Measurements from ENCODE around the gene UTS2.

The UTS2 gene

GRCh38 chr1:7845761-7846160 lies 7.1 kb downstream of the UTS2 start:
- DNase-seq (ENCODE audit: extremely low spot score) = no peak
- ChIA-PET CTCF (interaction anchor here (1.1 to 2.0 kb wide), 3 partner anchors 13 to 93 kb away, joined by 4 to 5 read pairs (median 5); no protein-coding TSS in a partner anchor), POLR2A (no interaction called here)
- TF ChIP-seq, protein P1, sequence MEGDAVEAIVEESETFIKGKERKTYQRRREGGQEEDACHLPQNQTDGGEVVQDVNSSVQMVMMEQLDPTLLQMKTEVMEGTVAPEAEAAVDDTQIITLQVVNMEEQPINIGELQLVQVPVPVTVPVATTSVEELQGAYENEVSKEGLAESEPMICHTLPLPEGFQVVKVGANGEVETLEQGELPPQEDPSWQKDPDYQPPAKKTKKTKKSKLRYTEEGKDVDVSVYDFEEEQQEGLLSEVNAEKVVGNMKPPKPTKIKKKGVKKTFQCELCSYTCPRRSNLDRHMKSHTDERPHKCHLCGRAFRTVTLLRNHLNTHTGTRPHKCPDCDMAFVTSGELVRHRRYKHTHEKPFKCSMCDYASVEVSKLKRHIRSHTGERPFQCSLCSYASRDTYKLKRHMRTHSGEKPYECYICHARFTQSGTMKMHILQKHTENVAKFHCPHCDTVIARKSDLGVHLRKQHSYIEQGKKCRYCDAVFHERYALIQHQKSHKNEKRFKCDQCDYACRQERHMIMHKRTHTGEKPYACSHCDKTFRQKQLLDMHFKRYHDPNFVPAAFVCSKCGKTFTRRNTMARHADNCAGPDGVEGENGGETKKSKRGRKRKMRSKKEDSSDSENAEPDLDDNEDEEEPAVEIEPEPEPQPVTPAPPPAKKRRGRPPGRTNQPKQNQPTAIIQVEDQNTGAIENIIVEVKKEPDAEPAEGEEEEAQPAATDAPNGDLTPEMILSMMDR (IDR thresholded peaks at IDR 0.05; ENCODE audit: control extremely low read depth, extremely low read depth, low read depth, missing control alignments) = no peak

DNA sequence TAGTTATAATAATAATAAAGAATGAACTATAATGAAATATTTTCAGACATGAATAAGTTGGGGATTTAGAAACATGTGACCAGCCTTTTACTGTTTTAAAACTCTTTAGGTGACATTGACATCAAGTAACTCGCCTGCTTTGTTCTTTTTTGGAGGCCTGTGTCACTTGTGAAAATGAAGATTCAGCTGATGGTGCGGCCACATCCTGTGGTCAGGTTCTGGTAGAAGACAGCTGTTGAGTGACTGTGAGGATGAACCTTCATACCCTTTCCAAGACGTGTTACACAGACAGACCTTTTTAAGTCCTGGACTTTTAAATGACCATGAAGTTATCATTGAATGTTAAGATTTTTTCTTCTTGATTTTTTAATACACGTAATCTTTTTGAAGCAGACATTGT lies 10.3 kb downstream of the UTS2 start:
- ChIA-PET CTCF (interaction anchor here (1.0 to 1.6 kb wide), 5 partner anchors 16 to 90 kb away, joined by 3 to 5 read pairs (median 3); no protein-coding TSS in a partner anchor), POLR2A (no interaction called here)
- TF ChIP-seq, protein P1 (IDR thresholded peaks at IDR 0.05; ENCODE audit: control extremely low read depth, extremely low read depth, low read depth, missing control alignments) = no peak
- no peak for DNase-seq (ENCODE audit: extremely low spot score)

GRCh38 chr1:7839526-7839925 lies 13.3 kb downstream of the UTS2 start:
- ChIA-PET CTCF (no interaction called here), POLR2A (no interaction called here)
- TF ChIP-seq, protein P1 (IDR thresholded peaks at IDR 0.05; ENCODE audit: control extremely low read depth, extremely low read depth, low read depth, missing control alignments) = no peak
- no peak for DNase-seq (ENCODE audit: extremely low spot score)

DNA sequence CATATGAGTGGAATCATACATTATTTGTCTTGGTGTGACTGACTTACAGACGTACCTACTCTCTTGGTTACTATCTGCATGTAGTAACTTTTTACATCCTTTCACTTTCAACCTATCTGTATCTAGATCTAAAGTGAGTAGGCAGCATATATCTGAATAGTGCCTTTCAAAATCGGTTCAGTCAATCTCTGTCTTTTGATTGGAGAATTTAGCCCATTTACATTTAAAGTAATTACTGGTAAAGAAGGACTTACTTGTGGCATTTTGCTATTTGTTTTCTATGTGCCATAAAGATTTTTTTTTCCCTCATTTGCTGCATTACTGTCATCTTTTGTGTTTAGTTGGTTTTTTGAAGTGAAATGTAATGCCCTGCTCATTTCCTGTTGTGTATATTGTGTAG lies 14.2 kb downstream of the UTS2 start:
- TF ChIP-seq, protein P1 (IDR thresholded peaks at IDR 0.05; ENCODE audit: control extremely low read depth, extremely low read depth, low read depth, missing control alignments) = no peak
- ChIA-PET CTCF (no interaction called here), POLR2A (no interaction called here)
- no peak for DNase-seq (ENCODE audit: extremely low spot score)

DNA sequence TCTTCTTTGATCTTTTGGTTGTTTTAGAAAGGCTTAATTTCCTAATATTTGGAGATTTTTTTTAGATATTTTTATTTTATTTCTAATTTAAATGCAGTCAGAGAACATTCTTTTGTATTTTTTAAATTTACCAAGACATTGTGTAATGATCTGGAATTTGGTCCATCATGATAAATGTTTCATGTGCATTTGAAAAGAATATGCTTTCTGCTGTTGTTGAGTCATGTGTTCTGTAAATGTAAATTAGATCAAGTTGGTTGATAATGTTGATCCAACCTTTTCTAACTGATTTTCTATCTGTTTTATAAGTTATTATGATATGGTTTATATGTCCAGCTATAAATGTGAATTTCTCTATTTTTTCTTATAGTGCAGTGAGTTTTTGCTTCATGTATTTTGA lies 19.8 kb downstream of the UTS2 start:
- ChIA-PET CTCF (interaction anchor here (1.2 kb wide), 1 partner anchor 9 kb away, joined by 3 read pairs; no protein-coding TSS in a partner anchor), POLR2A (no interaction called here)
- no peak for DNase-seq (ENCODE audit: extremely low spot score)
- TF ChIP-seq, protein P1 (IDR thresholded peaks at IDR 0.05; ENCODE audit: control extremely low read depth, extremely low read depth, low read depth, missing control alignments) = no peak

- DNase-seq (ENCODE audit: extremely low spot score) = no peak
- ChIA-PET POLR2A (no interaction called here), CTCF (interaction anchor here (2.0 kb wide), 1 partner anchor 10 kb away, joined by 8 read pairs; no protein-coding TSS in a partner anchor)
- TF ChIP-seq, protein P1 (IDR thresholded peaks at IDR 0.05; ENCODE audit: control extremely low read depth, extremely low read depth, low read depth, missing control alignments) = no peak
These were observed 21.4 kb downstream of the UTS2 start for GRCh38 chr1:7831458-7831857.
